NCI-H69 (cell line): Measurements from ENCODE around the gene ICA1.

Source experiments
- DNase-seq: peaks from one replicate; lab custom pipeline; 2025; lab: John Stamatoyannopoulos, UW

Gene ICA1

GRCh38 chr7:8131694-8132605 lies 130.0 kb downstream of the ICA1 start:
- DNase-seq = no peak

- DNase-seq = no peak
Measured at GRCh38 chr7:8130663-8131062, 131.3 kb downstream of the ICA1 start.

GRCh38 chr7:8129318-8129659 lies 132.7 kb downstream of the ICA1 start:
- DNase-seq = no peak

- no peak for DNase-seq
Measured at GRCh38 chr7:8128449-8129317, 133.3 kb downstream of the ICA1 start.

- peak; percentile 55 for DNase-seq
Measured at GRCh38 chr7:8126601-8127167, 135.3 kb downstream of the ICA1 start.

GRCh38 chr7:8125680-8126444 lies 136.1 kb downstream of the ICA1 start:
- no peak for DNase-seq

GRCh38 chr7:8121243-8121642 lies 140.7 kb downstream of the ICA1 start:
- DNase-seq = no peak

GRCh38 chr7:8120390-8121058 lies 141.4 kb downstream of the ICA1 start:
- no peak for DNase-seq

GRCh38 chr7:8119262-8119661 lies 142.7 kb downstream of the ICA1 start:
- no peak for DNase-seq

- DNase-seq = no peak
Measured at GRCh38 chr7:8117195-8117594, 144.8 kb downstream of the ICA1 start.

- no peak for DNase-seq
Measured at GRCh38 chr7:8115547-8116402, 146.2 kb downstream of the ICA1 start.

GRCh38 chr7:8114175-8114574 lies 147.8 kb downstream of the ICA1 start:
- DNase-seq = no peak

GRCh38 chr7:8113184-8113583 lies 148.8 kb downstream of the ICA1 start:
- DNase-seq = no peak

- no peak for DNase-seq
Measured at GRCh38 chr7:8112685-8113084, 149.3 kb downstream of the ICA1 start.

GRCh38 chr7:8111282-8111960 lies 150.5 kb downstream of the ICA1 start:
- DNase-seq = no peak

- no peak for DNase-seq
Measured at GRCh38 chr7:8109196-8110022, 152.6 kb downstream of the ICA1 start.

- DNase-seq = no peak
Measured at GRCh38 chr7:8105449-8106095, 156.4 kb downstream of the ICA1 start.

- no peak for DNase-seq
Measured at GRCh38 chr7:8103282-8103681, 158.7 kb downstream of the ICA1 start.
